GM23338 (cell line): ENCODE results near the gene KCNK16.

Experiments
- CREB1 ChIP-seq: fragments of 250-450 bp; sonication (Bioruptor Pico); IDR thresholded peaks from 2 replicates; pipeline ENCODE4 v1.5.0; 2020; ENCODE audit warnings: low read depth, mild to moderate bottlenecking, moderate library complexity
- EZH2 ChIP-seq: fragments of 200-600 bp; sonication (generic); IDR thresholded peaks from one replicate; pipeline ENCODE4 v1.8.0; 2017; ENCODE audit warnings: antibody characterized with exemption, mild to moderate bottlenecking, low read depth; ENCODE audit not compliant: unreplicated experiment
- EZH2phosphoT487 ChIP-seq: fragments of 200-600 bp; sonication (generic); IDR thresholded peaks from one replicate; pipeline ENCODE4 v1.8.1; 2018; ENCODE audit warnings: antibody characterized with exemption; ENCODE audit not compliant: unreplicated experiment
- JUNB ChIP-seq: IDR thresholded peaks from one replicate; pipeline ENCODE4 v1.6.1; 2016; ENCODE audit warnings: antibody characterized with exemption; ENCODE audit not compliant: unreplicated experiment
- NANOG ChIP-seq: IDR thresholded peaks from 2 replicates; pipeline ENCODE4 v1.6.1; 2016; ENCODE audit warnings: antibody characterized with exemption, borderline replicate concordance
- POLR2AphosphoS5 ChIP-seq: IDR thresholded peaks from 2 replicates; pipeline ENCODE4 v1.6.1; 2016; ENCODE audit warnings: antibody characterized with exemption, low read depth
- STAT1 ChIP-seq: IDR thresholded peaks from one replicate; pipeline ENCODE4 v1.6.1; 2016; ENCODE audit warnings: antibody characterized with exemption; ENCODE audit not compliant: unreplicated experiment
- ZNF331 ChIP-seq: fragments of 250-450 bp; sonication (Bioruptor Pico); IDR thresholded peaks from 2 replicates; pipeline ENCODE4 v1.5.0; 2020; ENCODE audit warnings: low read depth, mild to moderate bottlenecking, moderate library complexity
- TF ChIP-seq, protein P1 (sequence below): IDR thresholded peaks from 2 replicates; pipeline ENCODE4 v1.6.1; 2016; ENCODE audit warnings: antibody characterized with exemption
- TF ChIP-seq, protein P2 (sequence below), 2 experiments: fragments of 200-600 bp in 1 of 2; sonication (generic) in 1 of 2; conservative IDR thresholded peaks; 2 replicates each; pipeline versions ENCODE4 v1.5.1 to v1.6.1; 2016 to 2017; ENCODE audit warnings: antibody characterized with exemption in 2 of 2, low read depth in 2 of 2, mild to moderate bottlenecking in 2 of 2, moderate library complexity in 1 of 2
- TF ChIP-seq, protein P3 (sequence below): IDR thresholded peaks from one replicate; pipeline ENCODE4 v1.6.1; 2018; ENCODE audit warnings: antibody characterized with exemption; ENCODE audit not compliant: unreplicated experiment

DNA sequence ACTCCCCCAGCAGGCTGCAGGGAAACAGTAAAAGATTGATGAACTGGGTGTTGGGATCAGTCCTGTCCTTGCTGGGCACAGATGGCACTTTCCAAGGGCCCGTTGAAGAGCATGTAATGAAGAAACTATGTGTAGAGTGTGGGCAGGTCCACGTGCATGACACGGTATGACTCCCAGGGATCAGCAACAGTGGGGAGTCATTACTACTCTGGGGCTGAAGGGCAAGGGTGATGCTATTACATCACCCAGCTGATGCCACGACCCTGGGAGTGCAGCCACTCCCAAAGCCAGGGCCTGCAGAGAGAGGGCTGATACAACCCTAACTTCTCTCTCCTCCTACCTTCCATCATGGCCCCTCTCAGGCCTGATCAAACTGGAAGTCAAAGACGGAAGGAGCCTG lies 28.4 kb downstream of the KCNK16 start:
- TF ChIP-seq EZH2 (no peak), EZH2phosphoT487 (no peak), ZNF331 (CRISPR knock-in tag) (no peak), STAT1 (no peak), POLR2AphosphoS5 (no peak), CREB1 (no peak), JUNB (no peak), NANOG (no peak)
- TF ChIP-seq, protein P1, sequence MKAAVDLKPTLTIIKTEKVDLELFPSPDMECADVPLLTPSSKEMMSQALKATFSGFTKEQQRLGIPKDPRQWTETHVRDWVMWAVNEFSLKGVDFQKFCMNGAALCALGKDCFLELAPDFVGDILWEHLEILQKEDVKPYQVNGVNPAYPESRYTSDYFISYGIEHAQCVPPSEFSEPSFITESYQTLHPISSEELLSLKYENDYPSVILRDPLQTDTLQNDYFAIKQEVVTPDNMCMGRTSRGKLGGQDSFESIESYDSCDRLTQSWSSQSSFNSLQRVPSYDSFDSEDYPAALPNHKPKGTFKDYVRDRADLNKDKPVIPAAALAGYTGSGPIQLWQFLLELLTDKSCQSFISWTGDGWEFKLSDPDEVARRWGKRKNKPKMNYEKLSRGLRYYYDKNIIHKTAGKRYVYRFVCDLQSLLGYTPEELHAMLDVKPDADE, result no peak
- TF ChIP-seq, protein P2, sequence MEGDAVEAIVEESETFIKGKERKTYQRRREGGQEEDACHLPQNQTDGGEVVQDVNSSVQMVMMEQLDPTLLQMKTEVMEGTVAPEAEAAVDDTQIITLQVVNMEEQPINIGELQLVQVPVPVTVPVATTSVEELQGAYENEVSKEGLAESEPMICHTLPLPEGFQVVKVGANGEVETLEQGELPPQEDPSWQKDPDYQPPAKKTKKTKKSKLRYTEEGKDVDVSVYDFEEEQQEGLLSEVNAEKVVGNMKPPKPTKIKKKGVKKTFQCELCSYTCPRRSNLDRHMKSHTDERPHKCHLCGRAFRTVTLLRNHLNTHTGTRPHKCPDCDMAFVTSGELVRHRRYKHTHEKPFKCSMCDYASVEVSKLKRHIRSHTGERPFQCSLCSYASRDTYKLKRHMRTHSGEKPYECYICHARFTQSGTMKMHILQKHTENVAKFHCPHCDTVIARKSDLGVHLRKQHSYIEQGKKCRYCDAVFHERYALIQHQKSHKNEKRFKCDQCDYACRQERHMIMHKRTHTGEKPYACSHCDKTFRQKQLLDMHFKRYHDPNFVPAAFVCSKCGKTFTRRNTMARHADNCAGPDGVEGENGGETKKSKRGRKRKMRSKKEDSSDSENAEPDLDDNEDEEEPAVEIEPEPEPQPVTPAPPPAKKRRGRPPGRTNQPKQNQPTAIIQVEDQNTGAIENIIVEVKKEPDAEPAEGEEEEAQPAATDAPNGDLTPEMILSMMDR (conservative IDR thresholded peaks at IDR 0.05; ENCODE audit: low read depth in 2 of 2), result no peak
- TF ChIP-seq, protein P3, sequence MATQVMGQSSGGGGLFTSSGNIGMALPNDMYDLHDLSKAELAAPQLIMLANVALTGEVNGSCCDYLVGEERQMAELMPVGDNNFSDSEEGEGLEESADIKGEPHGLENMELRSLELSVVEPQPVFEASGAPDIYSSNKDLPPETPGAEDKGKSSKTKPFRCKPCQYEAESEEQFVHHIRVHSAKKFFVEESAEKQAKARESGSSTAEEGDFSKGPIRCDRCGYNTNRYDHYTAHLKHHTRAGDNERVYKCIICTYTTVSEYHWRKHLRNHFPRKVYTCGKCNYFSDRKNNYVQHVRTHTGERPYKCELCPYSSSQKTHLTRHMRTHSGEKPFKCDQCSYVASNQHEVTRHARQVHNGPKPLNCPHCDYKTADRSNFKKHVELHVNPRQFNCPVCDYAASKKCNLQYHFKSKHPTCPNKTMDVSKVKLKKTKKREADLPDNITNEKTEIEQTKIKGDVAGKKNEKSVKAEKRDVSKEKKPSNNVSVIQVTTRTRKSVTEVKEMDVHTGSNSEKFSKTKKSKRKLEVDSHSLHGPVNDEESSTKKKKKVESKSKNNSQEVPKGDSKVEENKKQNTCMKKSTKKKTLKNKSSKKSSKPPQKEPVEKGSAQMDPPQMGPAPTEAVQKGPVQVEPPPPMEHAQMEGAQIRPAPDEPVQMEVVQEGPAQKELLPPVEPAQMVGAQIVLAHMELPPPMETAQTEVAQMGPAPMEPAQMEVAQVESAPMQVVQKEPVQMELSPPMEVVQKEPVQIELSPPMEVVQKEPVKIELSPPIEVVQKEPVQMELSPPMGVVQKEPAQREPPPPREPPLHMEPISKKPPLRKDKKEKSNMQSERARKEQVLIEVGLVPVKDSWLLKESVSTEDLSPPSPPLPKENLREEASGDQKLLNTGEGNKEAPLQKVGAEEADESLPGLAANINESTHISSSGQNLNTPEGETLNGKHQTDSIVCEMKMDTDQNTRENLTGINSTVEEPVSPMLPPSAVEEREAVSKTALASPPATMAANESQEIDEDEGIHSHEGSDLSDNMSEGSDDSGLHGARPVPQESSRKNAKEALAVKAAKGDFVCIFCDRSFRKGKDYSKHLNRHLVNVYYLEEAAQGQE, result no peak
